Right renal cortex interstitium (tissue), 3 donors: ENCODE measurements around the gene SURF1. TPM values are rescaled to one million over a fixed set of nuclear protein-coding genes. Genes with fewer than 3 reads are reported as not detected.
"Not testable (repeated sequence)": the region's sequence is repeated elsewhere in the genome, so short reads cannot be mapped to it uniquely, and the experiment has no call there.

Source experiments
- DNase-seq, 3 donors: peaks; one replicate each; pipeline ENCODE4 v3.0.0-alpha.2; 2013; ENCODE audit warnings: low read depth in 3 of 3, low spot score in 2 of 3
- polyA plus RNA-seq, 3 donors: library from polyadenylated mRNA; unstranded; fragments of 120-200 nt; gene quantifications; one replicate each; pipeline ENCODE4 v1.2.1, GENCODE V29; 2013; ENCODE audit not compliant: insufficient read length in 3 of 3

The SURF1 gene
- polyA plus RNA-seq, 3 donors: 36.6 to 47.0 (median 42.2) TPM

DNA sequence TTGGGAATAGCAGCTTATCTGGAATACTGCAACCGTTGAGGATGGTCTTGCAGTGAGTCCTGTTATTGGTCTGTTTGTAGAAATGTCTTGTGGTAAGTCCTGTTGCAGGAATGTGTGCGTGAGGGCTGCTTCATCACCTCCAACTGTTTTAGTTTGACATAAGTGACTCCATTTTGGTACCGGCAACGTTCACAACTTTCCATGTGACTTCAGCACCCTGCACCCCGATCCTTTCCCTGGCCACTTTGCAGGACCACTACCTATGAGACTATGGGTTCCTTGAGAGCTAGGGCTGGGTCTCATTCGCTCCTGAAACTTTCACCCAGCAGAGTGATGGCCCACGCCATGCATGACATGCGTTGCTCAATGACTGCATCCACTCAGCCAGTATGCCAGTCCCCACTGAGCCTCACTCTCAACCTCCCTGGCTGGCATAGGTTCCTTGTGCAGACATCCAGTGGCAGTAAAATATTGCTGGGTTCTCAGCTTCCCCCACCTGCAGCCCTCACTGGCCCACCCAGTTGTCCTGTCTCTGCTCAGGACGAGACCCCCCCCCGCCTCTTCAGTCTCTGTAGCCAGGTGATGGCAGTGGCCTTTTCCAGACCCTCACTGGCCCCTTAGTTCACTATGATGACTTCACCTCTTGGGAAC lies 28.3 kb downstream of the SURF1 start:
- no peak for DNase-seq

GRCh38 chr9:133327021-133327420 lies 29.3 kb downstream of the SURF1 start:
- DNase-seq: not testable (repeated sequence)

- DNase-seq: no peak
These were observed 32.1 kb downstream of the SURF1 start for GRCh38 chr9:133323991-133324703.

- DNase-seq: no peak
These were observed 33.1 kb downstream of the SURF1 start for GRCh38 chr9:133323211-133323610.

- no peak for DNase-seq
These were observed 33.6 kb downstream of the SURF1 start for GRCh38 chr9:133322701-133323100.

DNA sequence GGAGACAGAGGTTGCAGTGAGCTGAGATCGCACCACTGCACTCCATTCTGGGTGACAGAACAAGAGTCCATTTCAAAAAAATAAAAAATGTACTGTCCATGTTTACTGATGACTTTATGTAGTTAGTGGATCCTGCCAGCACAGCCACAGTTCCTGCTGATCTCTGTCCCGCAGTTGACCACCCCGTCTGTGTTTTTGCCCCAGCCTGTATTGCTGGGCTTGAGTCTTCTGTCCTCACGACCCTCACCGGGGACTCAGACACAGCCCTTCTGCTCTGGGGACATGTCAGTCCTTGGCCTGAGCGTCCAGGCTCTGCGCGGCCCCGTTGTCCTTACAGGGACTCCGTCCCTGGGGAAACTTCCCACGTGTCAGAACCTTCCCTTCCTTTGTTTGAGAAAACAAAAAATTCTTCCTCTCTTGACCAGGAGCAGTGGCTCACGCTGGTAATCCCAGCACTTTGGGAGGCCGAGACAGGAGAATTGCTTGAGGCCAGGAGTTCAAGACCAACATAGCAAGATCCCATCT lies 34.8 kb downstream of the SURF1 start:
- no peak for DNase-seq

- DNase-seq: no peak
These were observed 35.8 kb downstream of the SURF1 start for GRCh38 chr9:133320421-133320881.

DNA sequence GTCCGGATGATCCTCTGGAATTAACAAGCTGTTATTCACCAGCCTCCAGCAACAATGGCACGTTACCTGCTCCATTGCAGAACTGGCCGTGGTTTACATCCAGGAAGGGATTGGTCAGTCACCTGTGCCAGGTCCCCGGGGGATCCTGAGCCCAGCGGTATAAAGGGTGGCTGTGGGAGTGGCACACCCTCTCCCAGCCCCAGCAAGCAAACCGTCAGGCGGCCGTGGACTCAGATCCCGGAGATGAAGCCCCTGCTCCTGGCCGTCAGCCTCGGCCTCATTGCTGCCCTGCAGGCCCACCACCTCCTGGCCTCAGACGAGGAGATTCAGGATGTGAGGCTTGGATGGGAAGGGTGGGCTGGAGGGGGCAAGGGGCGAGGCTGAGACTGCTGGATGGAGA lies 38.7 kb downstream of the SURF1 start:
- DNase-seq: not testable (repeated sequence)

DNA sequence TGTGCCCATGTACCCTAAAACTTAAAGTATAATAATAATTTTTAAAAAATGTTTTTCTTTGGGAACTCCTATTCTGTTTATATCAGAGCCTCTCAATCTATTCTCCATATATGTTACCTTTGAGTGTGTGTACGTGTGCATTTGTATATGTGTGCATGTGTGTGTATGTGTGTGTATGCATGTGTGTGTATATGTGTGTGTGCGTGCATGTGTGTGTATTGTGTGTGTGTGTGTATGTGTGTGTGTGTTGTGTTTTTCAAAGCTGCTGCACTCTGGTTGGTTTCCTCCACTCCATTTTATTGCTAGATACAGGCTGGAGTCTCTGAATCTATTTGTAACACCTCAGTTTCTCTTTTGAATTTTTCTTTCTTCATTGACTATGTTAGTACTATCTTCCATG lies 40.3 kb downstream of the SURF1 start:
- DNase-seq: no peak

DNA sequence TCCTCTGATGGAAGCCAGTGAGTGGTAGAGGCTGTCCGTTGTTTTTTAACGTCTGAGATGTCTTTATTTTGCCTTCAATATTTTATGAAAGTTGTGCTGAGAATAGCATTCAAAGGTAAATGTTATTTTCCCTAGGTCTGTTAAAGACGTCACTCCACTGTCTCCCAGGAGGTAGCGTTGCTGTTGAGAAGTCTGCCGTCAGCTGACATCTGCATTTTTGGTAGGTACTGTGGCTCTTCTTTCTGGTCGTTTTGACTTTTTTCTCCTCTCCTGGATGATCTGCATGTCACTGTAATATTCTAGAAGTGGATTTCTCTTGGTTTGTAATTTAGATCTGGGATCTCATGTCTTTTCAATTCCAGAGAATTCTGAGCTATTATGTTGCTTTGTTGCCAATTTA lies 46.7 kb downstream of the SURF1 start:
- DNase-seq: no peak

DNA sequence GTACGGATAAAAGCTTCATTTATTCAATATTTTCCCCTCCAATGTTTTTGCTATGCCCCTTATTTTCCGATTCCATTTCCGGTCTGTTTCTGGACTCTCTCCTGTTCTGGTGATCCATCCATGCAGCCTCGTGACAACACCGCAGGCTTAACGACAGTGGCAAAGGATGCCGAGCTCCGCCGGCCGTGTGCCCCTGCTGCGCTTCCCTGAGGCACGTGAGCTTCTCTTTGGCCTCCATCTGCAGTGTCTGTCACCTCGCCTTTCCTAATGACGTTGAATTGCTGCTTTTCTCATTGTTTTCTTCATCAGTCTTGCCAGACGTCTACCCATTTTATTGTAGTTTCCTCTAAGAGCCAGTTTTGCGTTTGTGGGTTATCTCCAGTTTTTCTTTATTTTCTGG lies 49.0 kb downstream of the SURF1 start:
- DNase-seq: no peak

- DNase-seq: no peak
These were observed 49.8 kb downstream of the SURF1 start for GRCh38 chr9:133306242-133307204.

DNA sequence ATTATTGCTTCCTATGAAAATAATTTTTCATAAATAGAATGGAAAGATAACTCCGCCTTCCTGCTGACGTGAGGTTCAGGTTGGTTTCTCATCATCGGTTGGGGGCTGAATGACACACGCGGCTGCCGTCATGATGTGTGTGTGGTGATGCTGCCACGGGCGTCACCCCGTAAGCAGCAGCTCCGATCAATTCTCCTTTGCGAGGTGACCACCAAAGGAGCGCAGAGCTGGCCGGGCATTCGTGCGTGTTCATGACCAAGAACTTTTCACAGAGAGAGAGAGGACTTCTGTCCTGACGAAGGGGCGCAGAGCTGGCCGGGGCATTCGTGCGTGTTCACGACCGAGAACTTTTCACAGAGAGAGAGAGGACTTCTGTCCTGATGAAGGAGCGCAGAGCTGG lies 50.6 kb downstream of the SURF1 start:
- DNase-seq: no peak

DNA sequence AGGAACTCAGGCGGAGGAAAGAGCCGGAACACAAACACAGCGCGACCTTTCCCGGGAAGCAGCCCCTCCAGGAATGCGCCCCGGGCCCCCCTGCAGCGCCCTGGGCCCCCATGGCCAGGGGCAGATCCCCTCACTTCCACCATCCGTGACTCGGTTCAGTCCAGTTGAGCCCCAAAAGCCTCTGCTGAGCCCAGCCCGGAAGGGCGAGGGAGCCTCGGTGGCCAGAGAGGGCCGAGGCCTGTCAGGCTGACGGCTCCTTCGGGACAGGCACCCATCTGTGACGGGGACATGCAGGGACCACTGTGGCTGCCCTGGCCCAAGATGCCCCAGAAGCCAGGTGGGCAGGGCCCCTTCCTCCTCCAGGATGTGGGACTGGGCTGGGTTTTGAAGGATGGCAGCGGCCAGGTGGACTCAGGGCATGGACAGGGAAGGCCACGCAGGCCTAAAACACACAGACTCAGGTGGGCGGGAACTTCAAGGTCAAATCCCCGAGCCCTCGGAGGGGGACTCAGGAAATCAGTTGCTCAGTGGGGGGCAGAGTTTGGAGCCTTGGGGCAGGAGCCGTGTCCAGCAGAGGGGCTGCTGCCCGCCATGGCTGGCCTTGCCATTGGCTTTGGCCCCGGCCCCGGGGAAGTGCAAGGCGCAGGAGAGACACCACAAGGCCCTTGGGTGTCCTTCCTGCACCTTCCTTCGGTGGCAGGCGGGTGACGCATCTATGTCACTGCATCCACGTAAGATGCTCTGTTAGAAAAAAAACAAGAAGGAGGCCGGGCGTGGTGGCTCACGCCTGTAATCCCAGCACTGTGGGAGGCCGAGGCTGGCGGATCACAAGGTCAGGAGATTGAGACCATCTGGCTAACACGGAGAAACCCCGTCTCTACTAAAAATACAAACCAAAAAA lies 51.6 kb downstream of the SURF1 start:
- DNase-seq: no peak

DNA sequence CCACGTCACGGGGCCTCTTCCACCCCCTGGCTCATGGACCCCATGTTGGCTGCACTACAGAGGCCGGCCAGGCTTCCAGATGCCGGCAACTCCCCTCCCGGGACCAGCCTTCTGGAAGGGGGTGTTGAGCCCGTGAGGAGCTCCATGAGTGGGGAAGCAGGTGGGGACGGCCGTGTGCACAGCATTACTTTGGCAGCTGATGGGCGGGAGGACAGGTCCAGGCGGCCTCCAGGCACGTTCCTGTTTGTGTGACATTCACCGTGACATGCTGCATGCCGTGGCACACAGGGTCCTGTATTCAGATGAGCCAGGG lies 52.2 kb downstream of the SURF1 start:
- no peak for DNase-seq

DNA sequence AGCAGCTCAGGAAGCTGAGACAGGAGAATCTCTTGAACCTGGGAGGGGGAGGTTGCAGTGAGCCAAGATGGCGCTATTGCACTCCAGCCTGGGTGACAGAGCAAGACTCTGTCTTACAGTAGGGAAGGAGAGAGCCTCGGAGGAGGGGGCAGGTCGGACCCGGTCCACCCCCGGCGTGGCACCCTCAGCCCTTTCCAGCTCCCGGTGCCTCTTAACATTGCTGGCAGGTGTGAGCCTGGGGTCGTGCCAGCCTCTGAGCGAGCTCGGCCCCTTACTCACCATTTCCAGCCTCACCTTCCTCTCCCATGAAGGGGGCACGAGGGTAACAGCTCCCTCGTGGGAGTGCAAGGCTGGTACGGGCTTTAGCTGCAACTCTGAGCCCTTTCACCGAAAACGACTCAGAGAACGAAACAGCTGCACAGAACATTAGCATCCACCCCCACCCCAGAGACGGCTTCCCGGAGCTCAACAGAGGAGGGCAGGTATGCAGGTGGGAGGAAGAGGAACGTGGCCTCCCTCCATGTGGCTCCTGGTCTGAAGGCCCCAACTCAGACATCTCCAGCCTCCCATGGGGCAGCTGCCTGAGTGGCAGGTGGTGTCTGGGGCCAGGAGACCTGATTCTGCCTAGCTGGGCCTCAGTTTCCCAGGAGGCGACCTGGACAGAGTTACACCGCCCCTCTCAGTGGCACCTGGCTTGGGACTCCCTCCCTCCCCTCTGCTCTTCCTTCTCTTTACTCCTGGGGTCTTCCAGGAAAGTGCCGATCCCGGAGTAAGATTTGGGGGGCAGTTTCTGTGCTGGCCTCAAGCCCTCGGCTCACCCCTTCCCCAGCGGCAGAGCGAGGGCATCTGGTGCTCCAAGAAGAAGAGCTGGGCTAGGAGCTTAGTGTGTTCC lies 52.8 kb downstream of the SURF1 start:
- no peak for DNase-seq
